RKO (cell line): ENCODE measurements around the gene LAMB1.

ENCODE experiments used
- DNase-seq: peaks from one replicate; pipeline ENCODE4 v3.0.0-alpha.2; 2016; ENCODE audit warnings: low spot score

LAMB1 gene

GRCh38 chr7:108017776-108018151 is 14.8 kb upstream of the LAMB1 start:
- DNase-seq: no peak

DNA sequence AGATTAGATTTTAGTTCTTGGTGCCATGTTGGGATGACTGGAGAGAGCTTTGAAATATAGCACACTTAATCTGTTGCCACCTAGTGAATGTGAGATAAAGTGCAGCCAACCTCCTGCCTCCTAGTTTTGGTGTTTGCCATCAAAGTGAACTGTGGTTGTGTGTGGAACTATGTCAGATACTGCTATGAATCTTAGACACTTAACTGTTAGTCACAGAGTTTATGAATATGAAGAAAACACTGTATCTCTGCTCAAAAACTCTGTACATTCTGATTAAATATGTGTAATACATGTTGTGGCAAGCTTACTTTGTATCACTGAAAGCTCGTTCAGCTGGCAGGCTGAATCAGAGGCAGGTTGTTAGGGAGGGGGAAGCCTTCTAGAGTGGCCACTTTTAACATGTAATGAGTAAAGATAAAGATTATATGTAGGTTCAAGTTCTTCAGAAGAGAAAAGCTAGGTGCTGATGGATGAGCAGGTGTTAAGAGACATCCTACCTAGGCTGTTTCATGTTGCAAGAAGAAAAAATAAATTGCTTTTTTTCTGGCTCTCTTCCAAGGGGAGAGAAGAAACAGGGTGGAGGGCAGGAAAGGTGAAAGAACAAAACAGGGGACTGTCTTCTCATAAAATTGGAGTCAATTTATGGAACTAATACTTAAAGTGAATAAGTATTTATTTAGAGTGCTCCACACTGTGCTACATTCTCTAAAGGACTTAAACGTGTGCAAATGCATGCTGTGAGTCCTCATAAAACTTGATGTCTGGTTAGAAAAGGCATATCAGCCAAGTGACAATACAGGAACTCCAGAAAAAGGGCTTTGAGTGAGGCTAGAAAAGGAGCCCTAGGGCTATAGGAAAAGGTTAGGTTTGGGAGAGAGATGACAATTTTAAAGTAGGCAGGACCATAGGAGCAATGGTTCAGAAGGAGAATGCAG is 14.1 kb upstream of the LAMB1 start:
- DNase-seq: peak; percentile 82

GRCh38 chr7:108015740-108016139 is 12.8 kb upstream of the LAMB1 start:
- no peak for DNase-seq

GRCh38 chr7:108014747-108015682 is 12.1 kb upstream of the LAMB1 start:
- no peak for DNase-seq

GRCh38 chr7:108014215-108014614 is 11.3 kb upstream of the LAMB1 start:
- DNase-seq: no peak

- DNase-seq: peak; percentile 90
Measured at GRCh38 chr7:108012499-108013430, 9.8 kb upstream of the LAMB1 start.

GRCh38 chr7:108010377-108010776 is 7.4 kb upstream of the LAMB1 start:
- DNase-seq: no peak

DNA sequence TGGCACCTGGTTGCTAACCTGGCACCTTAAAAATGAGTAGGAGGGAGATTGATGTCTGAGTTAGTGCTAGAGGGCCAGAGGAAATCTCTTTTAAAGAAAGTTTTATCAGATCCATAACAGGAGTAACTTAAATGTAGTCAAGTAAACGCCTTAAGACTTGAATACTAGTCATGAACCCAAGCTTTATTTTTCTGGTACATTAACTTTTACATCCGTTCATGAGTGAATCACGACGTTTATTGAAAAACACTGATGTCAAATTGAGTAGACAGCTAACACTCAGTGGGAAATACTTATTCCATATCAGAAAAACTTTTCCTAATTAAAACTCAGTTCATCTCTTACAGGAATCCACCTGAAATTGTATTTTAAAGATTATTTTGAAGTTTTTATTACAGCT is 6.9 kb upstream of the LAMB1 start:
- DNase-seq: no peak

- no peak for DNase-seq
Measured at GRCh38 chr7:108008827-108009226, 5.9 kb upstream of the LAMB1 start.

DNA sequence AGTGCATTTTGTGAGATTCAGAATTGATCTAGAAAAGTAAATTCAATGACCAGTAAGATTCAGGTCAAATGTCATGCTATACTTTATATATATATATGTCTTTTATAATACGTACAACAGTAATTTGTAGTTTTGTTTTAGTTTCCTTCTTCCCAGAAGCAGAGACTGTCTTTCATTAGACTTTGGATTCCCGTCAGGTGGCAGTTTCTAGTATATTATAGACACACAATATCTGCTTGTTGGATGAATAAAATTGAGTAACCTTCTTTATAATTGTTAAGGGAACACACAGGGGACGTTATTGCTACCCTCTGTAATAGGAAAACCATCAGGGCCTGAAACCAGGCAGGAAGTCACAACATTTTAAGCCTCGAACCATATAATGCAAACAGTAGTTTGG is 5.3 kb upstream of the LAMB1 start:
- DNase-seq: no peak

DNA sequence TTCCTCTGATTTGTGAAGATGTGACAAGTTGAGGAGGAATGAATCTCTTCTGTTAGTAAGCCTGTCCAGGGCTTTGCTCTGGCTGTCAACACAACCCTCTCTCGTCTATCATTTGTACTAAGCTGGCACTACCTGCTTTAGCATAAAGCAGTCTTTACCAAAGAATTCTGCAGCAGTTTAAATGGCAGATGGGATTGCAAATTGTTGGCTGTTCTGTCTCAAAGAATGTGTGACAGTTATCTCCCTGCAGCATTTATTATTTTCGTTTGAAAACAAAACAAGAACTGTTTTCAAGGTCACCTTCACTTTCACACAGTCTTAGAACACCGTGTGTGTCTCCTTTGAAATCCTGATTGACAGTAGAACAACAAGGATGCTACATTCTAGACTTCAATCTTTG is 4.8 kb upstream of the LAMB1 start:
- no peak for DNase-seq

DNA sequence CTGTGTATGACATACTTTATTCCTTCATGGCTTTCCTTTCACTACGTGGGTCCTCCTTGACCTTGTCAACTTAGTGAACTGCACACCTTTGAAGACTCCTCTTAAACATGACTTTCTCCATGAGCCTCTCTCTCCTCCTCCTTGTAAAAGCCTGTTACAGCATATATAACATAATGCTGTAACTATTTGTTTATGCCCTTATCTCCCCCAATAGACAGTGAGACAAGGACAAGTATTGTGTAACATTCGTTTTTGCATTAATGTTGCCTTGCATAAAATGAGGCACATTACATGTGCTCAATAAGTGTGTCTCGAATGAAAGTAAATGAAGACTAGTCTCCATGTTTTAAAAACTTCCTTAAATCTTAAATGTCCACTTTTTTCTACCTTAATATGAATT is 4.3 kb upstream of the LAMB1 start:
- no peak for DNase-seq

- peak; percentile 67 for DNase-seq
Measured at GRCh38 chr7:108004220-108005142, 1.5 kb upstream of the LAMB1 start.

- DNase-seq: no peak
Measured at GRCh38 chr7:108003599-108003935, 606 bp upstream of the LAMB1 start.

GRCh38 chr7:108001764-108002725 is 916 bp downstream of the LAMB1 start:
- peak; percentile 58 for DNase-seq

DNA sequence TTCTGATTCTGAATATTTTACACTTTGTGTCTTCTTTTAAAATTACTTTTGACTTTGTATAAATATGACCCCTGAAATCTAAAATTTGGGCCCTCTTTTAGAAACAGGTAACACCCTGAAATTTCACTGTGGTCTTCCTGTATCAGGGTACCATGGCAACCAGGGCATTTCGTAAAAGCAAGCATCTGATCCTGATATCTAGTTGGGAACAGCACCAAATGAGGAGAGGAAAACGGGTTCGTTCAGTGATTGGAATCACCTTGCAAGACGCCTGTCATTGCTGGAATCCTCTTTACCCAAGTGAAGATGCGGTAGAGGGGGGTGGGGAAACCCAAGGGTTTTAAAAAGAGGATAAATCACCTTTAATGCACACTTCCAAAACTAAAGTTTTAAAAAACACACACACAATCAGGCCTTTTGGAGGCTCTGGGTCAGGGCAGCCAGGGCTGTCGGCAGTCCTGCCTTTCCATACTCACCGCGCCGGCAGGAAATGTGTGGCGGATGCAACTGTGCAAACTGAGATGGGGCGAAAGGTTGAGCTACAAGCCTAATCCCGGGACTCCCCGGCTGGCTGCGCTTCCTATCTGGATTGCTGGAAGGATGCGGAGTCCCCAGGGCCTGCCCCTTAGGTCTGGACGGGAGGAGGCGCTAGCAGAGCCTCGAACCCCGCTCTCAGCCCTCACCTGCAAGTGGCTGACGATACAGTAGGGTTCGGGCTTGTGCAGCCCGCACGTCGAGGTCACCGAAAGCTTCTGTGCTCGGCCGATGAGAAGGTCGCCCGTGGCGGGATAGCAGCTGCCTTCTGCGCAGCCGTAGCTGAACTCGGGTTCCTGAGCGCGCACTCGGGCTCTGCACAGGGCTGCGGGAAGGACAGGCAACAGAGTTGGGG is 1.8 kb downstream of the LAMB1 start:
- DNase-seq: peak; percentile 49

GRCh38 chr7:107999779-108000560 is 3.0 kb downstream of the LAMB1 start:
- DNase-seq: no peak
